Hepatocyte (in vitro differentiated cells): ENCODE measurements around the gene EPC1.

Experiments
- CTCF ChIP-seq: fragments of 200-600 bp; sonication (generic); IDR thresholded peaks from 2 replicates; pipeline ENCODE4 v1.5.1; 2016; ENCODE audit warnings: antibody characterized with exemption, mild to moderate bottlenecking; ENCODE audit not compliant: poor library complexity
- EZH2 ChIP-seq: fragments of 200-600 bp; sonication (generic); IDR thresholded peaks from 2 replicates; pipeline ENCODE4 v1.6.1; 2016; ENCODE audit warnings: antibody characterized with exemption, mild to moderate bottlenecking, borderline replicate concordance

- TF ChIP-seq CTCF, result no peak
- TF ChIP-seq EZH2, result no peak
These were observed 23.9 kb downstream of the EPC1 start for GRCh38 chr10:32323051-32323450.
